OCI-LY1 (cell line): ENCODE data around the gene LYRM2.

Experiments
- EZH2 ChIP-seq: fragments of 200-600 bp; sonication (generic), shearing (Covaris generic); IDR thresholded peaks from 2 replicates; pipeline ENCODE4 v1.8.0; 2017; ENCODE audit warnings: borderline replicate concordance, mixed run types, mild to moderate bottlenecking, antibody characterized with exemption, low read length, moderate library complexity, mixed read lengths
- TF ChIP-seq, protein P1 (sequence below): fragments of 200-600 bp; sonication (generic), shearing (Covaris generic); IDR thresholded peaks from 2 replicates; pipeline ENCODE4 v1.5.1; 2017; ENCODE audit warnings: mild to moderate bottlenecking, antibody characterized with exemption, low read length, moderate library complexity, mixed read lengths

DNA sequence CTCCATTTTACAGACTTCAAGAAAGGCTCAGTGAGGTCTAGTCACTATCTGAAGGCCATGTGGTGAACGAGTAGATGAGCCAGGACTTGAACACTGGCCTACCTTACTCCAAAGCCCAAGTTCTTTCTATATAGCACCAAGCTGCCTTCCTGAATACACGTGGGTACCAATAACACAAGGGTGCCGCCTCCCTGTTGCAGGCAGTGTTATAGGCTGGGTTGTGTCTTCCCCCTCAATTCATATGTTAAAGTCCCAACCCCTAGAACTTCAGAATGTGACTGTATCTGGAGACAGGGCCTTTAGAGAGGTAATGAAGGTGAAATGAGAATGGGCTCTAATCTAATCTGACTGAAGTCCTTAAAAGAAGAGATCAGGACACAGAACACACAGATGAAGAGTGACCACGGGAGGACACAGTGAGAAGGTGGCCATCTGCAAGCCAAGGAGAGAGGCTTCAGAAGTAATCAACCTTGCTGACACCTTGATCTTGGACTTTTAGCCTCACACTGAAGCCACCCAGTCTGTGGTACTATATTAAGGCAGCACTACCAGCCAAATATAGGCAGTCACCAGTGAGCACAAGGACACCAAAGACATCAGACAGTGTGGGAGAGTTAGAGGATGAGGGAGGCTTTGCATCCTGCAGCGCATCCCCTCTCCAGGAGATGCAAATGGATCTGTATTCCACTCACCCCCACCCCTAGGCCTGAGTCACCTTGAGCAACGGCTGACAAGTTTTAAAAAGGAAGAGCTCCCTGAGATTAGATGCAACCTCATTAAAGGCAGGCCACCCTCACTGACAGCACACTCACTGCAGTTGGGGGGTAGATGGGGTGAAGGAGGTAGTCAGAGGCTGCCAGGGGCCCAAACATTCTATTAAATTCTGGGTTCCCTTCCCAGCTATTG, 40.9 kb upstream of the LYRM2 start:
- TF ChIP-seq EZH2, result no peak
- TF ChIP-seq, protein P1, sequence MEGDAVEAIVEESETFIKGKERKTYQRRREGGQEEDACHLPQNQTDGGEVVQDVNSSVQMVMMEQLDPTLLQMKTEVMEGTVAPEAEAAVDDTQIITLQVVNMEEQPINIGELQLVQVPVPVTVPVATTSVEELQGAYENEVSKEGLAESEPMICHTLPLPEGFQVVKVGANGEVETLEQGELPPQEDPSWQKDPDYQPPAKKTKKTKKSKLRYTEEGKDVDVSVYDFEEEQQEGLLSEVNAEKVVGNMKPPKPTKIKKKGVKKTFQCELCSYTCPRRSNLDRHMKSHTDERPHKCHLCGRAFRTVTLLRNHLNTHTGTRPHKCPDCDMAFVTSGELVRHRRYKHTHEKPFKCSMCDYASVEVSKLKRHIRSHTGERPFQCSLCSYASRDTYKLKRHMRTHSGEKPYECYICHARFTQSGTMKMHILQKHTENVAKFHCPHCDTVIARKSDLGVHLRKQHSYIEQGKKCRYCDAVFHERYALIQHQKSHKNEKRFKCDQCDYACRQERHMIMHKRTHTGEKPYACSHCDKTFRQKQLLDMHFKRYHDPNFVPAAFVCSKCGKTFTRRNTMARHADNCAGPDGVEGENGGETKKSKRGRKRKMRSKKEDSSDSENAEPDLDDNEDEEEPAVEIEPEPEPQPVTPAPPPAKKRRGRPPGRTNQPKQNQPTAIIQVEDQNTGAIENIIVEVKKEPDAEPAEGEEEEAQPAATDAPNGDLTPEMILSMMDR, result no peak
